NCI-H1092 (cell line): ENCODE measurements around the gene GADD45G.

Source experiments
- DNase-seq: peaks from one replicate; lab custom pipeline; 2025; lab: John Stamatoyannopoulos, UW

GADD45G gene

GRCh38 chr9:89654025-89654662, 49.3 kb downstream of the GADD45G start:
- DNase-seq = no peak

GRCh38 chr9:89655056-89655989, 50.5 kb downstream of the GADD45G start:
- no peak for DNase-seq
